Natural killer cell (primary cell): ENCODE measurements around the gene ATP6V1D. TPM values are rescaled to one million over a fixed set of nuclear protein-coding genes. Genes with fewer than 3 reads are reported as not detected.

ENCODE experiments used
- ATAC-seq, 3 donors: fragments of 150-1000 bp in 2 of 3; fragments of 200-7000 bp in 1 of 3; cut with Tn5 transposase; 1 replicate in 1 of 3; 2 replicates in 2 of 3; pipeline ENCODE4 v1.10.0; 2021; ENCODE audit warnings: mild to moderate bottlenecking in 2 of 3, moderate library complexity in 2 of 3
- DNase-seq, 2 donors: peaks; one replicate each; pipeline versions ENCODE4 v3.0.0 to v3.0.0-alpha.2; 2013 to 2021; ENCODE audit warnings: mixed read lengths in 1 of 2
- H3K27ac ChIP-seq: one replicate; pipeline ENCODE4 v1.5.1; 2013; ENCODE audit warnings: mild to moderate bottlenecking, low read length
- H3K27me3 ChIP-seq: one replicate; pipeline ENCODE4 v1.6.1; 2013; ENCODE audit warnings: low read length; ENCODE audit not compliant: control insufficient read depth, insufficient read depth
- H3K36me3 ChIP-seq: one replicate; pipeline ENCODE4 v1.6.1; 2013; ENCODE audit warnings: low read length; ENCODE audit not compliant: control insufficient read depth, insufficient read depth
- H3K4me1 ChIP-seq: one replicate; pipeline ENCODE4 v1.6.1; 2013; ENCODE audit warnings: low read length; ENCODE audit not compliant: control insufficient read depth, insufficient read depth
- H3K4me3 ChIP-seq: one replicate; pipeline ENCODE4 v1.5.1; 2013; ENCODE audit warnings: low read length
- H3K9me3 ChIP-seq: one replicate; pipeline ENCODE4 v1.6.1; 2013; ENCODE audit warnings: low read length; ENCODE audit not compliant: control insufficient read depth, insufficient read depth
- H3K27ac Mint-ChIP-seq, 2 donors: one replicate each; pipeline ENCODE4 v1.8.0; 2022; ENCODE audit warnings: mild to moderate bottlenecking in 2 of 2, mixed read lengths in 2 of 2, moderate library complexity in 1 of 2
- H3K27me3 Mint-ChIP-seq, 2 donors: one replicate each; pipeline ENCODE4 v1.8.0; 2022; ENCODE audit warnings: low read depth in 2 of 2, mixed read lengths in 2 of 2
- H3K36me3 Mint-ChIP-seq: one replicate; pipeline ENCODE4 v1.8.0; 2022; ENCODE audit warnings: mixed read lengths
- H3K4me1 Mint-ChIP-seq, 2 donors: one replicate each; pipeline ENCODE4 v1.8.0; 2022; ENCODE audit warnings: mixed read lengths in 2 of 2
- H3K4me3 Mint-ChIP-seq: one replicate; pipeline ENCODE4 v1.8.0; 2022; ENCODE audit warnings: mild to moderate bottlenecking, moderate library complexity, mixed read lengths
- H3K9me3 Mint-ChIP-seq, 2 donors: one replicate each; pipeline ENCODE4 v1.8.0; 2022; ENCODE audit warnings: mixed read lengths in 2 of 2
- CTCF ChIP-seq: fragments of 200-600 bp; IDR thresholded peaks from one replicate; pipeline ENCODE4 v1.8.0; 2022; ENCODE audit warnings: antibody characterized with exemption
- WGBS: methylation state at CpG from one replicate; pipeline ENCODE4 v1.1.7; 2013; ENCODE audit warnings: missing lambda C conversion rate; ENCODE audit not compliant: insufficient coverage; 5-methylcytosine and 5-hydroxymethylcytosine counted together
- intact Hi-C: fragments of 100-400 bp; cut with micrococcal nuclease; formaldehyde crosslinking; loops from one replicate; pipeline ENCODE4 v1.14.2; 2022
- total RNA-seq, 4 donors: library from RNA; stranded (reverse); fragments of 120-200 nt in 1 of 4; gene quantifications; one replicate each; pipeline versions ENCODE4 v1.2.3 to v1.2.4, GENCODE V29; 2013 to 2022

Gene ATP6V1D
- total RNA-seq, 3 donors from 2014 or later (not counting 1 experiment from before 2014, with no cell fraction given): 61.9 to 77.5 (median 70.0) TPM

DNA sequence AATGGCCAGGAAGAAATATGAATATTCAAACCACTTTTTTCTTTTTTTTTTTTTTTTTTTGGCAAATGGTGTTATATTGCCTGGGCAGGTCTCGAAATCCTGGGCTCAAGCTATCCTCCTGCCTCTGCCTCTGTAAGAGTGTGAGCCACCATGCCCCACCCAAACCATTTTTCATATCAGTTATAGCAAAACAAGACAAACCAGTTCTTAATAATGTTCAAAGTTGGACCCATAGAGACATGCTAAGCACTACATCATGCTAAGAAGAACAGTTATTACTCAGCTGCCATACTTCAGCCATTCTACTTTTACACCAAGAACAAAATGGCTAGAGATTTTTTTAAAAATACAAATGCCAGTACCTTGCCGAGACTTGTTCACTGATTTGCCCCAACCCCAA is 26.0 kb upstream of the ATP6V1D start:
- Mint-ChIP-seq H3K36me3 (peaks cover 27% of the 10 kb centered on the region), H3K27me3 (no peaks in the 10 kb centered on the region), H3K4me1 (no peaks in the 10 kb centered on the region), H3K9me3 (no peaks in the 10 kb centered on the region), H3K4me3 (no peak overlapping the region), H3K27ac (no peak overlapping the region)
- ATAC-seq (no peak), DNase-seq (no peak)
- Histone ChIP-seq H3K4me3 (no peak overlapping the region), H3K36me3 (peaks cover 52% of the 10 kb centered on the region), H3K27me3 (no peaks in the 10 kb centered on the region), H3K27ac (no peak overlapping the region), H3K9me3 (no peaks in the 10 kb centered on the region), H3K4me1 (no peaks in the 10 kb centered on the region)
- intact Hi-C loops: no loop called here
- no peak for TF ChIP-seq CTCF
- WGBS: 91% methylated on average over 2 of the region's 2 CpGs

DNA sequence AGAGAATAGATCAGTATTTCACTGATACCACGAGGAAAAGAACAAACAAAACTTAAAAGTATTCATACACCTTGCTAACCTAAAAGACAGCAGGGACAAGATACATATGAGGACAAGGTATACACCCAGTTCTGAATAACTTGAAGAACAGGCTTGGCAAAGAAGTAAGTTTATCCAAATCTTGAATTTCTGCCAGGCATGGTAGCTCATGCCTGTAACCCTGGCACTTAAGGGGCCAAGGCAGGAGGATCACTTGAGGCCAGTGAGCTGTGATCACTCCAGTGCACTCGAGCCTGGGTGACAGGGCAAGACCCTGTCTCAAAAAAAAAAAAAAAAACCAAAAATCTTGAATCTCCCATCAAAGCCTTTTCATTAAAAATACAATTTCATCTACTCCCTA is 25.5 kb upstream of the ATP6V1D start:
- 82% methylated on average over 2 of the region's 2 CpGs for WGBS
- H3K4me3 Mint-ChIP-seq: no peak overlapping the region
- H3K36me3 Mint-ChIP-seq: peaks cover 27% of the 10 kb centered on the region
- H3K27me3 Mint-ChIP-seq: no peaks in the 10 kb centered on the region
- Histone ChIP-seq H3K4me1 (no peaks in the 10 kb centered on the region), H3K27ac (no peak overlapping the region), H3K36me3 (peaks cover 56% of the 10 kb centered on the region), H3K9me3 (no peaks in the 10 kb centered on the region), H3K4me3 (no peak overlapping the region), H3K27me3 (no peaks in the 10 kb centered on the region)
- no peaks in the 10 kb centered on the region for H3K4me1 Mint-ChIP-seq
- no peaks in the 10 kb centered on the region for H3K9me3 Mint-ChIP-seq
- H3K27ac Mint-ChIP-seq: no peak overlapping the region
- intact Hi-C loops: no loop called here
- DNase-seq (no peak), ATAC-seq (no peak)
- no peak for TF ChIP-seq CTCF

DNA sequence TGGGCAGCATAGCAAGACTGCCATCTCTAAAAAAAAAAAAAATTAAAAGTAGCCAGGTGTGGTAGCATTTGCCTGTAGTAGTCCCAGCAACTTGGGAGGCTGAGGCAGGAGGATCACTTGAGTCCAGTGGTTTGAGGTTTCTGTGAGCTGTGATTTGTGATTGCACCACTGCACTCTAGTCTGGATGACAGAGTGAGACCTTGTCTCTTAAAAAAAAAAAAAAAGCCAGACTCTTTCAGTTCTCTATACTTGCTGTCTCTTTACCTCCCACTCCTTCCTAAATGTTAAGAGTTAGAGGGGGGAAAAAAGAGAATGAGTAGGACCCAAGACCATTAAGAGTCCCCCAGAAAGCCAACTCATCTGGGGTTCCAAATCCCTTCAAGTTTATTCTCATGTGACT is 18.3 kb upstream of the ATP6V1D start:
- H3K36me3 Mint-ChIP-seq: peaks cover 43% of the 10 kb centered on the region
- no peaks in the 10 kb centered on the region for H3K9me3 Mint-ChIP-seq
- no peak for ATAC-seq

More for the DNA sequence above, 18.3 kb upstream of the ATP6V1D start:
- H3K4me1 ChIP-seq: no peaks in the 10 kb centered on the region
- TF ChIP-seq CTCF: no peak
- intact Hi-C loops: no loop called here
- no peak overlapping the region for H3K27ac ChIP-seq
- H3K4me3 ChIP-seq: no peak overlapping the region
- H3K27ac Mint-ChIP-seq: peak overlapping the region in 1 of 2 donors; percentile 2
- no peaks in the 10 kb centered on the region for H3K27me3 Mint-ChIP-seq
- H3K4me3 Mint-ChIP-seq: no peak overlapping the region
- H3K36me3 ChIP-seq: peaks cover 90% of the 10 kb centered on the region
- no peaks in the 10 kb centered on the region for H3K9me3 ChIP-seq
- DNase-seq: no peak
- no peaks in the 10 kb centered on the region for H3K27me3 ChIP-seq
- H3K4me1 Mint-ChIP-seq: peaks cover 13 to 15% of the 10 kb centered on the region in 2 donors
